GM18517 (cell line): ENCODE measurements around the gene ZFHX3.

ENCODE experiments used
- ATAC-seq: cut with Tn5 transposase; IDR thresholded peaks from one replicate; pipeline ENCODE4 v1.9.1; 2021; ENCODE audit warnings: mild to moderate bottlenecking, moderate library complexity; ENCODE audit not compliant: unreplicated experiment

ZFHX3 gene

GRCh38 chr16:72857834-72858664 is 189.9 kb downstream of the ZFHX3 start:
- ATAC-seq = no peak

- no peak for ATAC-seq
Observed at GRCh38 chr16:72856797-72857196, 191.1 kb downstream of the ZFHX3 start.

- ATAC-seq = no peak
Observed at GRCh38 chr16:72854267-72854959, 193.5 kb downstream of the ZFHX3 start.

- no peak for ATAC-seq
Observed at GRCh38 chr16:72853575-72854266, 194.2 kb downstream of the ZFHX3 start.

- ATAC-seq = no peak
Observed at GRCh38 chr16:72852421-72852820, 195.5 kb downstream of the ZFHX3 start.

GRCh38 chr16:72850853-72851252 is 197.1 kb downstream of the ZFHX3 start:
- no peak for ATAC-seq

- ATAC-seq = no peak
Observed at GRCh38 chr16:72850021-72850420, 197.9 kb downstream of the ZFHX3 start.

- ATAC-seq = no peak
Observed at GRCh38 chr16:72848759-72849664, 198.9 kb downstream of the ZFHX3 start.

GRCh38 chr16:72848028-72848400 is 199.9 kb downstream of the ZFHX3 start:
- no peak for ATAC-seq

GRCh38 chr16:72847187-72848027 is 200.5 kb downstream of the ZFHX3 start:
- no peak for ATAC-seq

GRCh38 chr16:72846594-72846993 is 201.3 kb downstream of the ZFHX3 start:
- no peak for ATAC-seq

- no peak for ATAC-seq
Observed at GRCh38 chr16:72845322-72846020, 202.5 kb downstream of the ZFHX3 start.

- ATAC-seq = no peak
Observed at GRCh38 chr16:72844225-72844920, 203.6 kb downstream of the ZFHX3 start.

- no peak for ATAC-seq
Observed at GRCh38 chr16:72841506-72841905, 206.4 kb downstream of the ZFHX3 start.

GRCh38 chr16:72840631-72841381 is 207.1 kb downstream of the ZFHX3 start:
- no peak for ATAC-seq

- no peak for ATAC-seq
Observed at GRCh38 chr16:72838951-72839350, 209.0 kb downstream of the ZFHX3 start.

- no peak for ATAC-seq
Observed at GRCh38 chr16:72838586-72838910, 209.4 kb downstream of the ZFHX3 start.
